Glomerular endothelial cell (primary cell): Measurements from ENCODE around the gene IP6K2. TPM values are rescaled to one million over a fixed set of nuclear protein-coding genes. Genes with fewer than 3 reads are reported as not detected.
"Not testable (repeated sequence)": the region's sequence is repeated elsewhere in the genome, so short reads cannot be mapped to it uniquely, and the experiment has no call there.

Experiments used
- DNase-seq: peaks from one replicate; pipeline ENCODE4 v3.0.0-alpha.2; 2011; ENCODE audit warnings: low read depth, low spot score; ENCODE audit errors: extremely low read depth
- total RNA-seq: library from RNA; depleted of rRNA; stranded (reverse); fragments of >200 nt; gene quantifications from 2 replicates; pipeline ENCODE4 v1.2.3, GENCODE V29; 2015

The IP6K2 gene, protein sequence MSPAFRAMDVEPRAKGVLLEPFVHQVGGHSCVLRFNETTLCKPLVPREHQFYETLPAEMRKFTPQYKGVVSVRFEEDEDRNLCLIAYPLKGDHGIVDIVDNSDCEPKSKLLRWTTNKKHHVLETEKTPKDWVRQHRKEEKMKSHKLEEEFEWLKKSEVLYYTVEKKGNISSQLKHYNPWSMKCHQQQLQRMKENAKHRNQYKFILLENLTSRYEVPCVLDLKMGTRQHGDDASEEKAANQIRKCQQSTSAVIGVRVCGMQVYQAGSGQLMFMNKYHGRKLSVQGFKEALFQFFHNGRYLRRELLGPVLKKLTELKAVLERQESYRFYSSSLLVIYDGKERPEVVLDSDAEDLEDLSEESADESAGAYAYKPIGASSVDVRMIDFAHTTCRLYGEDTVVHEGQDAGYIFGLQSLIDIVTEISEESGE
- total RNA-seq, result 66.1 and 73.3 TPM in 2 replicates

DNA sequence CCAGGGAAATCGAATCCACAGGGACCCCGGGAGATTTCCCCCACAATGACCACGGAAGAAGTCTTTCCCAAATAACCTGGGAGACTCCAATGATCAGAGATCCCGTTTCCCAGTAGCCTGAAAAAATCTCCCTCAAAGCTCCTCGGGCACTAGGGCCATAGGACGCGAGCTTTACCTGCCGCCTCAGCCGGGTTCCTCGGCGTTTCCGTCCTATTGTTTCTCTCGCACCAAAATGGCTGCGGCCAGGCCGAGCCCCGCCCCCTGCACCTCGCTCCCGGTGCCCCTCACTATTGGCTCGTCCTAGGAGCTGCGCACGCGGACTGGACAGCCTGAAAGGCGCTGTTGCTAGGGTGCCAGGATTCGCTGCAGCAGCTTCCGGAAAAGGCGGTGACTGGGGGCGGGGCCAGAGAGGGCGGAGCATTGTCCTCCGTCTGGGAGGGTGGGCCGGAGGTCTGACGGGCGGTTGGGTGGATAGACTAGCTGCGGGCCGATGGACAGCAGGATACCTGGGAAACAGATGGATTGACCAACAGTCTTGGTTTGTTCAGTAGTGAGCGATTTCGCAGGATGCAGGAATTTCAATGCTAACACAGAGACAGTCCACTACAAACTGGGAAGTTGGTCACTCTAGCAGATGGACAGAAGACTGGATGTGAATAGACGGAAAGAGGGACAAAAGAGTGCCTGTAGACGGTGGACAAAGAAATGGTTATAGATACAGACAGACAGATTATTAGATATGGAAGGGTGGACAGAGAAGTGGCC is at the start of gene IP6K2:
Gene IP6K2, minus strand, starts transcription at position 240 of the 765 bp plus-strand sequence. CDS start 21,930 bp downstream, outside the sequence.
- peak; percentile 79 for DNase-seq

GRCh38 chr3:48765376-48765775 is 48.4 kb upstream of the IP6K2 start:
- DNase-seq, result no peak

DNA sequence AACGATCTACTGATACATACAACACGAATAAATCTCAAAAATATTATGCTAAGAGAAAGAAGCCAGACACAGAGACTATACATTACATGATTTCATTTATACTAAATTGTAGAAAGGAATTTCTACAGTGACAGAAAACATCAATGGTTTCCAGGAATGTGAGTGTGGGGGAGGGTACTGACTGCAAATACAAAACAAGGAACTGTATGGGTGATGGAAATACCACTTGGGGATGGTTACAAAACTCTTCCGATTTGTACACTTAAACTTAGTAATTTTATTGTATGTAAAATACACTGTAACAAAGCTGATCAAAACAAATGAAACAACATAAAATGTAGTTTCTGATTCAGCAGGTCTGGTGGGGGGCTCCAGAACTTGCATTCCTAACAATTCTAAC is 45.8 kb upstream of the IP6K2 start:
- DNase-seq, result no peak

- DNase-seq, result not testable (repeated sequence)
These were observed 43.0 kb upstream of the IP6K2 start for GRCh38 chr3:48759991-48760540.

- DNase-seq, result not testable (repeated sequence)
These were observed 42.5 kb upstream of the IP6K2 start for GRCh38 chr3:48759531-48759930.

- no peak for DNase-seq
These were observed 42.0 kb upstream of the IP6K2 start for GRCh38 chr3:48759071-48759470.

GRCh38 chr3:48756640-48757039 is 39.6 kb upstream of the IP6K2 start:
- DNase-seq, result no peak

GRCh38 chr3:48750856-48751255 is 33.8 kb upstream of the IP6K2 start:
- no peak for DNase-seq

DNA sequence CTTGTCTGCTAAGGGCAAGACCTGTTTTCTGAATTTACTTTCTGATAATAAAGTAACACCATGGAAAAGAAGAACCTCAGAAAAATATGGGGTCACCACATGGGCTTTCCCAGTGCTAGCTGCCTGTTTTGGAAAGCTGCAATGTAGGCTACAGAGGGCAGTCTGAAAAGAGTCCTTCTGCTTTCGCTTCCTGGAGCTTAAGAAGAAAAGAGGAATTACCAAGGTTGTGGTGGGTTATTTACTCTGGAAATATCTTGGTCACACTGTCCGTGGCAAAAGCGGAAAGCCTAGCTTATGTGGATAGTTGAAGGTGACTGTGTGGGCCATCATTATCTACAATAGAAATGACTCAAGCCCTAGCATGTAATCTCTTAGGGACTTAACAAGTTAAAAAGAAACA is 31.7 kb upstream of the IP6K2 start:
- DNase-seq, result no peak

DNA sequence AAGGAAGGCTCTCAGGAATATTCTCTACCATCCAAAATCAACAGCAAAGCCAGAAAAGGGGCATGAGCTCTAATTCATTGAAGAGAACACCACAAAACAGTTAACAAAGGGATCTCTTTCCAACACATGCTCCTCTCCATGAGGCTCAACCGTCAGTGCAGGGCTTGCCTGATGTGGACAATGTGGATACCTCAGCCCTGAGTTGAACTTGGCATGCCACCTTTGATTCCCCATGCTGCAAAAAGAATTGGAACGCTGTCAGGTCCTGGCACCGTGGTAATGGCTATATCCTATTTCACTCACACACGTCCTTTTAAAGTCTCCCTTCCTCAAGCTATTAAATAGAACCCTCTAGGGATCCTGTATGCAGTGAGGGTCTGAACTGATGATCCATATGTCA is 30.7 kb upstream of the IP6K2 start:
- no peak for DNase-seq

GRCh38 chr3:48747015-48747615 is 30.1 kb upstream of the IP6K2 start:
- no peak for DNase-seq

DNA sequence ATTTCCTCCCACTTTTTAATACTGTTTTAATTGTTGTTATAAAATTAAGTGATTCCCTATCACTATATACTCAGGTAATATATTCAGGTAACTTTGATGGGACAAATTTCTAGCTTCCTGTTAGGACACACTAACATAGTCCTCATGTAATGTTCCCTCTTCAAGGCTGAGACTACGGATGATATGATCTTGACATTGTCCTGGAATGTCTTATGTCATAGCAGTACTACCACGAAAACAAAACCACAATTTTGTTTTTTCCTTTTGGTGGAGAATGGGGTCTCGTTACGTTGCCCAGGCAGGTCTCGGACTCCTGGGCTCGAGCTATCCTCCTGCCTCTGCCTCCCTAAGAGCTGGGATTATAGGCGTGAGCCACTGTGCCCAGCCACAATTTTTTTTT is 26.8 kb upstream of the IP6K2 start:
- DNase-seq, result no peak

DNA sequence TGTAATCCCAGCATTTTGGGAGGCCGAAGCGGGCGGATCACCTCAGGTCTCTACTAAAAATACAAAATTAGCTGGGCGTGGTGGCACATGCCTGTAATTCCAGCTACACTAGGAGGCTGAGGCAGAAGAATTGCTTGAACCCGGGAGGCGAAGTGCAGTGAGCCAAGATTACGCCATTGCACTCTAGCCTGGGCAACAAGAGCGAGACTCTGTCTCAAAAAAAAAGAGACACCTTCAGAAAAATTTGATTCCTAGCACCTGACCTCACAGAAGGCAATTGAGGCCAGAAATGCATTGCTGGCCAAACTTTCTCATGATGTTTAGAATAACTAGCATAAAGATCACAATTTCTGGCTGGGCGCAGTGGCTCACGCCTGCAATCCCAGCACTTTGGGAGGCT is 24.2 kb upstream of the IP6K2 start:
- DNase-seq, result not testable (repeated sequence)

GRCh38 chr3:48739955-48740823 is 23.2 kb upstream of the IP6K2 start:
- DNase-seq, result no peak

DNA sequence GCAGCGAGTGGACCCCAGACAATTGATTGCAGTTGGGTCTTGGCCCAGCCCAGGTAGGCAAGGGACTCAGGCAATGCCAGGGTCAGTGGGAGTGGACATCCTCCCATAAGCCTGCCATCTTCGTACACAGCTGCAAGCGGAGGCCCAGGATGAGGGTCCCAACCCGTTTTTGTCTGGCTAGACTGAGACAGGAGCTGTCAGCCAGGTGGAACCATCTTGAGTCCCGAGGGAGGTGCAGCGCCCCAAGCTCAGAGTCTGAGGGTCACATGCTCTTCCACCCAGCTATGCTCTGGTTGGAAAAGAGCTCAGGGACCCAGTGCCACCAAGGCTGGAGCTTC is 22.6 kb upstream of the IP6K2 start:
- no peak for DNase-seq

GRCh38 chr3:48738926-48739616 is 22.1 kb upstream of the IP6K2 start:
- no peak for DNase-seq

DNA sequence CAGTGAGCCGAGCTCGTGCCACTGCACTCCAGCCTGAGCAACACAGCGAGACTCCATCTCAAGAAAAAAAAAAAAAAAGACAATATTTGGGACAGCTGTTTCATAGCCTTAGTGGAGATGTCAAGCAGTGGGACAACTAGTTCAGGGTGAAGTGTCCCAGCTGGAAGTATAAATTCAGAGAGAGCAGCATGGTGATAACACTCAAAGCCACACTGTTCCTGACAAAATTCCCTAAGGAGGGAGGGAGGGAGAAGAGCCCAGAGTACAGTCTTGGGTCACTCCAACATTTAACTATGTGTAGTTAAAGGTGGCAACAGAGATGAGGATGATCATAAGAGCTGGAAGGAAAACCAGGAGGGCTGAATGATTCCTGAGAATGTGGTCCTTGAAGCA is 21.1 kb upstream of the IP6K2 start:
- no peak for DNase-seq

DNA sequence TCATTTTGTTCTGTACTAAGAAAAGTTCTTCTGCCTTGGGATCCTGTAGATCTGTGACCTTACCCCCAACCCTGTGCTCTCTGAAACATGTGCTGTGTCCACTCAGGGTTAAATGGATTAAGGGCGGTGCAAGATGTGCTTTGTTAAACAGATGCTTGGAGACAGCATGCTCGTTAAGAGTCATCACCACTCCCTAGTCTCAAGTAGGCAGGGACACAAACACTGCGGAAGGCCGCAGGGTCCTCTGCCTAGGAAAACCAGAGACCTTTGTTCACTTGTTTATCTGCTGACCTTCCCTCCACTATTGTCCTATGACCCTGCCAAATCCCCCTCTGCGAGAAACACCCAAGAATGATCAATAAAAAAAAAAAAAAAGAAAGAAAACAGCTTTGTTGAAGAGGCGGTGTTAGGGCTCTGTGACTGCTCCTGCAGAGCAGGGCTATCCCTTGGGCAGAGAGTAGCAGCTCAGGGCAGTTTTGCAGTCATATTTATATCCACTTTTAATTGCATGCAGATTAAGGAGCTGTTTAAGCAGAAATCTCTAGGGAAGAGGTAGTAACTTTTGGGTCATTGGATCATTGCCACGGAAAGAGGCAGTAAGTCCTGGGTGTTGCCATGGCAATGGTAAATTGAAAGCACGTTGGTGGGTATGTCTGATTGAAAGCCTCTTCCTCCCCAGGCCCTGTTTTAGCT is 18.2 kb upstream of the IP6K2 start:
- DNase-seq, result not testable (repeated sequence)

DNA sequence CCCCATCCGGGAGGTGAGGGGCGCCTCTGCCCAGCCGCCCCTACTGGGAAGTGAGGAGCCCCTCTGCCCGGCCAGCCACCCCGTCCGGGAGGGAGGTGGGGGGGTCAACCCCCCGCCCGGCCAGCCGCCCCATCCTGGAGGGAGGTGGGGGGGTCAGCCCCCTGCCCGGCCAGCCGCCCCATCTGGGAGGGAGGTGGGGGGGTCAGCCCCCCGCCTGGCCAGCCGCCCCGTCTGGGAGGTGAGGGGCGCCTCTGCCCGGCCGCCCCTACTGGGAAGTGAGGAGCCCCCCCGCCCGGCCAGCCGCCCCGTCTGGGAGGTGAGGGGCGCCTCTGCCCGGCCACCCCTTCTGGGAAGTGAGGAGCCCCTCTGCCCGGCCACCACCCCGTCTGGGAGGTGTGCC is 17.5 kb upstream of the IP6K2 start:
- not testable (repeated sequence) for DNase-seq
